Measurements from ENCODE around the gene USP37.

DNA sequence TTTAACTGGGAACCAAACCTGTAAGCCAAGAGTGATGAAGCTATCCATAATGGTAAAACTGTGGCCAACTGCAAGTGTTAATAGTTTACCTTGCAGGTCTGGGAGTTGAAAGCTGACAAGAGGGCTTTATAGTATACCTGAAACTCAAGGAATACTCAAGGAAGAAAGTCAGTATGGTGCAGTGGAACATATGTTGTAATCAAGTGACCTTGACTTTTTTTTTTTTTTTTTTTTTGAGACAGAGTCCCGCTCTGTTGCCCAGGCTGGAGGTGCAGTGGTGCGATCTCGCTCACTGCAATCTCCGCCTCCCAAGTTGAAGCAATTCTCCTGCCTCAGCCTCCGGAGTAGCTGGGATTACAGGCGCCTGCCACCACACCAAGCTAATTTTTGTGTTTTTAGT is 121.6 kb downstream of the USP37 start:
- TF ChIP-seq, protein P1, sequence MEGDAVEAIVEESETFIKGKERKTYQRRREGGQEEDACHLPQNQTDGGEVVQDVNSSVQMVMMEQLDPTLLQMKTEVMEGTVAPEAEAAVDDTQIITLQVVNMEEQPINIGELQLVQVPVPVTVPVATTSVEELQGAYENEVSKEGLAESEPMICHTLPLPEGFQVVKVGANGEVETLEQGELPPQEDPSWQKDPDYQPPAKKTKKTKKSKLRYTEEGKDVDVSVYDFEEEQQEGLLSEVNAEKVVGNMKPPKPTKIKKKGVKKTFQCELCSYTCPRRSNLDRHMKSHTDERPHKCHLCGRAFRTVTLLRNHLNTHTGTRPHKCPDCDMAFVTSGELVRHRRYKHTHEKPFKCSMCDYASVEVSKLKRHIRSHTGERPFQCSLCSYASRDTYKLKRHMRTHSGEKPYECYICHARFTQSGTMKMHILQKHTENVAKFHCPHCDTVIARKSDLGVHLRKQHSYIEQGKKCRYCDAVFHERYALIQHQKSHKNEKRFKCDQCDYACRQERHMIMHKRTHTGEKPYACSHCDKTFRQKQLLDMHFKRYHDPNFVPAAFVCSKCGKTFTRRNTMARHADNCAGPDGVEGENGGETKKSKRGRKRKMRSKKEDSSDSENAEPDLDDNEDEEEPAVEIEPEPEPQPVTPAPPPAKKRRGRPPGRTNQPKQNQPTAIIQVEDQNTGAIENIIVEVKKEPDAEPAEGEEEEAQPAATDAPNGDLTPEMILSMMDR (IDR thresholded peaks at IDR 0.05), result no peak
- TF ChIP-seq NRF1 (IDR thresholded peaks at IDR 0.05; ENCODE audit: low read depth, low read length) (no peak), TAF1 (IDR thresholded peaks at IDR 0.05; ENCODE audit: borderline replicate concordance, low read depth, low read length) (no peak), EP300 (IDR thresholded peaks at IDR 0.05; ENCODE audit: borderline replicate concordance in 1 of 2, low read depth in 1 of 2, low read length in 1 of 2) (no peak), EZH2phosphoT487 (IDR thresholded peaks at IDR 0.05; ENCODE audit: borderline replicate concordance, low read depth) (no peak), RAD21 (IDR thresholded peaks at IDR 0.05; ENCODE audit: low read length) (no peak), NFIC (IDR thresholded peaks at IDR 0.05; ENCODE audit: borderline replicate concordance) (no peak), RFX5 (IDR thresholded peaks at IDR 0.05; ENCODE audit: low read length) (no peak), YY1 (IDR thresholded peaks at IDR 0.05; ENCODE audit: low read depth) (no peak)
- TF ChIP-seq, protein P2, sequence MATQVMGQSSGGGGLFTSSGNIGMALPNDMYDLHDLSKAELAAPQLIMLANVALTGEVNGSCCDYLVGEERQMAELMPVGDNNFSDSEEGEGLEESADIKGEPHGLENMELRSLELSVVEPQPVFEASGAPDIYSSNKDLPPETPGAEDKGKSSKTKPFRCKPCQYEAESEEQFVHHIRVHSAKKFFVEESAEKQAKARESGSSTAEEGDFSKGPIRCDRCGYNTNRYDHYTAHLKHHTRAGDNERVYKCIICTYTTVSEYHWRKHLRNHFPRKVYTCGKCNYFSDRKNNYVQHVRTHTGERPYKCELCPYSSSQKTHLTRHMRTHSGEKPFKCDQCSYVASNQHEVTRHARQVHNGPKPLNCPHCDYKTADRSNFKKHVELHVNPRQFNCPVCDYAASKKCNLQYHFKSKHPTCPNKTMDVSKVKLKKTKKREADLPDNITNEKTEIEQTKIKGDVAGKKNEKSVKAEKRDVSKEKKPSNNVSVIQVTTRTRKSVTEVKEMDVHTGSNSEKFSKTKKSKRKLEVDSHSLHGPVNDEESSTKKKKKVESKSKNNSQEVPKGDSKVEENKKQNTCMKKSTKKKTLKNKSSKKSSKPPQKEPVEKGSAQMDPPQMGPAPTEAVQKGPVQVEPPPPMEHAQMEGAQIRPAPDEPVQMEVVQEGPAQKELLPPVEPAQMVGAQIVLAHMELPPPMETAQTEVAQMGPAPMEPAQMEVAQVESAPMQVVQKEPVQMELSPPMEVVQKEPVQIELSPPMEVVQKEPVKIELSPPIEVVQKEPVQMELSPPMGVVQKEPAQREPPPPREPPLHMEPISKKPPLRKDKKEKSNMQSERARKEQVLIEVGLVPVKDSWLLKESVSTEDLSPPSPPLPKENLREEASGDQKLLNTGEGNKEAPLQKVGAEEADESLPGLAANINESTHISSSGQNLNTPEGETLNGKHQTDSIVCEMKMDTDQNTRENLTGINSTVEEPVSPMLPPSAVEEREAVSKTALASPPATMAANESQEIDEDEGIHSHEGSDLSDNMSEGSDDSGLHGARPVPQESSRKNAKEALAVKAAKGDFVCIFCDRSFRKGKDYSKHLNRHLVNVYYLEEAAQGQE (IDR thresholded peaks at IDR 0.05; ENCODE audit: low read depth, low read length), result no peak
- TF ChIP-seq, protein P3, sequence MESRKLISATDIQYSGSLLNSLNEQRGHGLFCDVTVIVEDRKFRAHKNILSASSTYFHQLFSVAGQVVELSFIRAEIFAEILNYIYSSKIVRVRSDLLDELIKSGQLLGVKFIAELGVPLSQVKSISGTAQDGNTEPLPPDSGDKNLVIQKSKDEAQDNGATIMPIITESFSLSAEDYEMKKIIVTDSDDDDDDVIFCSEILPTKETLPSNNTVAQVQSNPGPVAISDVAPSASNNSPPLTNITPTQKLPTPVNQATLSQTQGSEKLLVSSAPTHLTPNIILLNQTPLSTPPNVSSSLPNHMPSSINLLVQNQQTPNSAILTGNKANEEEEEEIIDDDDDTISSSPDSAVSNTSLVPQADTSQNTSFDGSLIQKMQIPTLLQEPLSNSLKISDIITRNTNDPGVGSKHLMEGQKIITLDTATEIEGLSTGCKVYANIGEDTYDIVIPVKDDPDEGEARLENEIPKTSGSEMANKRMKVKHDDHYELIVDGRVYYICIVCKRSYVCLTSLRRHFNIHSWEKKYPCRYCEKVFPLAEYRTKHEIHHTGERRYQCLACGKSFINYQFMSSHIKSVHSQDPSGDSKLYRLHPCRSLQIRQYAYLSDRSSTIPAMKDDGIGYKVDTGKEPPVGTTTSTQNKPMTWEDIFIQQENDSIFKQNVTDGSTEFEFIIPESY (IDR thresholded peaks at IDR 0.05; ENCODE audit: borderline replicate concordance, low read depth), result no peak
